Muscle of leg (tissue), 11 donors: ENCODE measurements around the gene DIP2C. TPM values are rescaled to one million over a fixed set of nuclear protein-coding genes. Genes with fewer than 3 reads are reported as not detected.

Experiments used
- DNase-seq: peaks from one replicate; pipeline ENCODE4 v3.0.0; 2013
- H3K27ac ChIP-seq: one replicate; pipeline ENCODE4 v1.5.1; 2013; ENCODE audit warnings: mild to moderate bottlenecking, low read length, control low read depth
- H3K27me3 ChIP-seq: one replicate; pipeline ENCODE4 v1.6.1; 2013; ENCODE audit warnings: low read length; ENCODE audit not compliant: control insufficient read depth, insufficient read depth
- H3K36me3 ChIP-seq: one replicate; pipeline ENCODE4 v1.6.1; 2013; ENCODE audit warnings: low read length; ENCODE audit not compliant: control insufficient read depth, insufficient read depth
- H3K4me1 ChIP-seq: one replicate; pipeline ENCODE4 v1.6.1; 2013; ENCODE audit warnings: low read length; ENCODE audit not compliant: control insufficient read depth, insufficient read depth
- H3K4me3 ChIP-seq: one replicate; pipeline ENCODE4 v1.5.1; 2013; ENCODE audit warnings: low read length, control low read depth
- H3K9me3 ChIP-seq: replicated peaks from 2 replicates; pipeline ENCODE4 v1.6.1; 2013; ENCODE audit warnings: low read depth, low read length; ENCODE audit not compliant: control insufficient read depth
- WGBS: methylation state at CpG from one replicate; pipeline ENCODE4 v1.1.5; 2013; ENCODE audit warnings: missing lambda C conversion rate; ENCODE audit not compliant: insufficient coverage; 5-methylcytosine and 5-hydroxymethylcytosine counted together
- polyA plus RNA-seq, 8 donors: library from polyadenylated mRNA; unstranded; fragments of 120-200 nt; gene quantifications; one replicate each; pipeline versions ENCODE4 v1.2.1 to v1.2.3, GENCODE V29; 2013; ENCODE audit warnings: inconsistent platforms in 1 of 8, low replicate concordance in 1 of 8; ENCODE audit not compliant: insufficient read length in 8 of 8, insufficient read depth in 1 of 8
- total RNA-seq: library from RNA; stranded (reverse); fragments of 120-200 nt; gene quantifications from one replicate; pipeline ENCODE4 v1.2.4, GENCODE V29; 2013

Gene DIP2C
- total and polyA plus RNA-seq, 9 donors = 15.1 to 30.8 (median 24.8) TPM

- no peak for DNase-seq
- Histone ChIP-seq H3K36me3 (peaks cover 6% of the 10 kb centered on the region), H3K4me3 (no peak overlapping the region), H3K27me3 (no peaks in the 10 kb centered on the region), H3K4me1 (peaks cover 34% of the 10 kb centered on the region), H3K9me3 (no peaks in the 10 kb centered on the region), H3K27ac (no peak overlapping the region)
- 92% methylated on average over 9 of the region's 21 CpGs for WGBS
Observed at GRCh38 chr10:478471-479245, 210.8 kb downstream of the DIP2C start.

- Histone ChIP-seq H3K4me3 (no peak overlapping the region), H3K27me3 (no peaks in the 10 kb centered on the region), H3K27ac (no peak overlapping the region), H3K4me1 (peaks cover 23% of the 10 kb centered on the region), H3K36me3 (peaks cover 9% of the 10 kb centered on the region), H3K9me3 (no peaks in the 10 kb centered on the region)
- no peak for DNase-seq
- WGBS = 94% methylated on average over 3 of the region's 3 CpGs
Observed at GRCh38 chr10:477620-478019, 211.8 kb downstream of the DIP2C start.

DNA sequence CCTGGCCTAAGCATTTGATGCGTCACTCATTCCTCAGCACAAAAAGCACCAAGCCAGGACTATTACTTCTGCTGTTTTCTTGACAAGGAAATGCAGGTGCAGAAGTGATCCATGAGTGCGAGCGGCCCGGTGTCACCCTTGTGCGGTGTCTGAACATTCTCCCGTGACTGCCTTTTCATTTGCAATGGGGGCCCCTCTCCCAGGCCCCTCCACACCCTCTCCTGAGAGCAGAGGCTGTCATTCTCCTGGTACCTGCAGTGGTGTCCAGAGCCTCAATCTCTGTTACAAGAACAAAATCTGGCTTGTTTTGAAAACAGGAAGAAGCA lies 213.1 kb downstream of the DIP2C start:
- H3K27ac ChIP-seq = no peak overlapping the region
- 86% methylated on average over 6 of the region's 6 CpGs for WGBS
- no peak for DNase-seq

GRCh38 chr10:475709-476454 lies 213.6 kb downstream of the DIP2C start:
- WGBS = 80% methylated on average over 23 of the region's 23 CpGs
- Histone ChIP-seq H3K4me1 (peaks cover 6% of the 10 kb centered on the region), H3K9me3 (no peaks in the 10 kb centered on the region), H3K27ac (no peak overlapping the region), H3K4me3 (no peak overlapping the region), H3K36me3 (peaks cover 19% of the 10 kb centered on the region), H3K27me3 (no peaks in the 10 kb centered on the region)
- no peak for DNase-seq

More for the DNA sequence above, 213.1 kb downstream of the DIP2C start:
- no peak overlapping the region for H3K4me3 ChIP-seq
- peaks cover 14% of the 10 kb centered on the region for H3K36me3 ChIP-seq
- H3K27me3 ChIP-seq = no peaks in the 10 kb centered on the region
- peaks cover 11% of the 10 kb centered on the region for H3K4me1 ChIP-seq
- H3K9me3 ChIP-seq = no peaks in the 10 kb centered on the region

DNA sequence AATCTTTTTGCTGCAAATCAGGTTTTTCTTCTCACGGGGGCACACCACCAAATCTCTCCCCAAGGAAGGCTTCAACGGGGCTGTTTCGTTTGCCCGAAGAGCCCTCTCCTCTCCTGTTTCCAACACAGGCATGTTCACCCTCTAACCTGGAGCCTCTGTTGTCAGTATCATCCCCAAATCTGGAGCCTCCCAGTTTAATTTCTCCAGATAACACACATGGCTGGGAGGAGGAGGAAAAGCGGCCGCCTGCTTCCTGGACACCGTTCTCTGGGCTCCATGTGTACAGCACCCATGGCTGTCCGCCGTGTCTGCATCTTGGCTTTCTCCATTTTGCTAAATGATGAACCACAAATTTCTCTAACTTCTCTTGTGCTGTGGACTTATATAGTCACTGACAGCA lies 214.5 kb downstream of the DIP2C start:
- no peak overlapping the region for H3K4me3 ChIP-seq
- DNase-seq = no peak
- H3K27ac ChIP-seq = no peak overlapping the region
- H3K9me3 ChIP-seq = no peaks in the 10 kb centered on the region
- H3K36me3 ChIP-seq = peaks cover 27% of the 10 kb centered on the region
- no peaks in the 10 kb centered on the region for H3K27me3 ChIP-seq
- WGBS = 92% methylated on average over 4 of the region's 9 CpGs
- H3K4me1 ChIP-seq = no peaks in the 10 kb centered on the region

DNA sequence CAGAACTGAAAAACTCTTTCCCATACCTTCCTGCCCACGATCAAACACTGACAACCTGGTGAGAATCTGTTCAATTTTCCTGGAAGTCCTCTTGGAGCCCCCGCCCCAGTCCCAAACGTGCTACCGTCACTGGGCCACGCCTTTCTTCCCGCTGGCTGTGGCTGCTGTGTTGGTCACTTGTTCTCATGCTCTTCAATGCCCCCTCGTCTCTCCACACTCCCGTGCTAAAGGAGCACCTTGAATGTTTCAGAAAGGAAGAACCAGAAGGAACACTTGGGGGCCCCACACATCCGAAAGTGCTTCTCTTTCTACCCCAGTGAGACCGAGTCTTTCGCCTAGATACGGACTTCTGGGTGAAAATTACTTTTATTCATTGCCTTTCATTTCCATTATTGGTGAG lies 215.1 kb downstream of the DIP2C start:
- Histone ChIP-seq H3K4me3 (no peak overlapping the region), H3K4me1 (no peaks in the 10 kb centered on the region), H3K9me3 (no peaks in the 10 kb centered on the region), H3K27ac (no peak overlapping the region), H3K27me3 (no peaks in the 10 kb centered on the region), H3K36me3 (peaks cover 30% of the 10 kb centered on the region)
- no peak for DNase-seq
- 90% methylated on average over 8 of the region's 12 CpGs for WGBS

DNA sequence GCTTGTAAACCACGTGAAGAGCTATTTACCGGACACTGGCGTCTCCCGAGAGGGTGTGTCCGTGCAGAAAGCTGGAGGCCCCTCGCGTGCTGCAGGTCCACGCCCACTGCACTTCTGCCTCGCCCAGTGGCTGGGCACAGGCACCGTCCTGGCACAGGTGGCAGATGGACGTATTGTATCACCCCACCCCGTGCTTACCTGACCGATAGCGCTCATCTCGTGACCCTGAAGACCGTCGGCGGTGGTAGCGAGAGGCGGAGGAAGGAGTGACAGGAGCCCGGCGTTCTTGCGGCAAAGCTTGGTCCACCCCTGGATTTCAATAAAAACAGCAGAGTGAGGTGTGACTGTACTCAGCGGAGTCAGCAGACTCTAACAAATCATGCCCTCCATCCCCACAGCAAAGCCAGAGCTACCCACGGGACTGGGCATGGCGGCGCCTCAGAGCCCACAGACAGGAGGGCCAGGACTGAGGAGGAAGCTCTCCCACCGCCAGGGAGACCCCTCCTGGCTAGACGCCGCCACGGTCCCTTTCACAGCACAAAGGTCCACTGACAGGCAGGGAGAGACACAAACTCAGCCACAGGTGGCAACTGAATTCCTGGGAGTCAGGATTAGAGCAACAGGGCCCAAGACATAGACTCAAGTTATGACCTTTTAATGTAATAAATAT lies 217.1 kb downstream of the DIP2C start:
- no peaks in the 10 kb centered on the region for H3K4me1 ChIP-seq
- H3K36me3 ChIP-seq = peaks cover 41% of the 10 kb centered on the region
- 87% methylated on average over 30 of the region's 31 CpGs for WGBS
- no peak overlapping the region for H3K4me3 ChIP-seq
- DNase-seq = no peak
- H3K9me3 ChIP-seq = no peaks in the 10 kb centered on the region
- H3K27ac ChIP-seq = no peak overlapping the region
- no peaks in the 10 kb centered on the region for H3K27me3 ChIP-seq

GRCh38 chr10:470339-471003 lies 219.0 kb downstream of the DIP2C start:
- H3K27me3 ChIP-seq = no peaks in the 10 kb centered on the region
- DNase-seq = no peak
- peaks cover 35% of the 10 kb centered on the region for H3K36me3 ChIP-seq
- no peaks in the 10 kb centered on the region for H3K9me3 ChIP-seq
- H3K4me3 ChIP-seq = no peak overlapping the region
- H3K4me1 ChIP-seq = no peaks in the 10 kb centered on the region
- WGBS = 97% methylated on average over 9 of the region's 20 CpGs
- no peak overlapping the region for H3K27ac ChIP-seq

- no peak for DNase-seq
- Histone ChIP-seq H3K4me1 (no peaks in the 10 kb centered on the region), H3K36me3 (peaks cover 35% of the 10 kb centered on the region), H3K9me3 (no peaks in the 10 kb centered on the region), H3K27me3 (no peaks in the 10 kb centered on the region), H3K27ac (no peak overlapping the region), H3K4me3 (no peak overlapping the region)
- WGBS = 89% methylated on average over 4 of the region's 10 CpGs
Observed at GRCh38 chr10:469947-470338, 219.5 kb downstream of the DIP2C start.

GRCh38 chr10:459743-460142 lies 229.7 kb downstream of the DIP2C start:
- Histone ChIP-seq H3K36me3 (peaks cover 7% of the 10 kb centered on the region), H3K9me3 (no peaks in the 10 kb centered on the region), H3K4me1 (peaks cover 18% of the 10 kb centered on the region), H3K27me3 (no peaks in the 10 kb centered on the region), H3K27ac (no peak overlapping the region), H3K4me3 (no peak overlapping the region)
- 92% methylated on average over 9 of the region's 12 CpGs for WGBS
- no peak for DNase-seq
